Duodenal mucosa (tissue), 2 donors: ENCODE data around the gene HAND1.

ENCODE experiments used
- H3K27ac ChIP-seq: one replicate; pipeline ENCODE4 v1.7.0; 2013; ENCODE audit warnings: low read depth, low read length
- H3K27me3 ChIP-seq, 2 donors: one replicate each; pipeline ENCODE4 v1.7.0; 2013; ENCODE audit warnings: low read length in 2 of 2, control low read depth in 1 of 2; ENCODE audit not compliant: insufficient read depth in 2 of 2, control insufficient read depth in 1 of 2
- H3K36me3 ChIP-seq, 2 donors: one replicate each; pipeline ENCODE4 v1.7.0; 2013; ENCODE audit warnings: low read length in 2 of 2, control low read depth in 1 of 2; ENCODE audit not compliant: insufficient read depth in 2 of 2, control insufficient read depth in 1 of 2
- H3K4me1 ChIP-seq, 2 donors: one replicate each; pipeline ENCODE4 v1.7.0; 2013; ENCODE audit warnings: low read length in 2 of 2, control low read depth in 1 of 2; ENCODE audit not compliant: insufficient read depth in 2 of 2, control insufficient read depth in 1 of 2
- H3K4me3 ChIP-seq, 2 donors: one replicate each; pipeline ENCODE4 v1.7.0; 2013; ENCODE audit warnings: low read length in 2 of 2, low read depth in 1 of 2
- H3K9ac ChIP-seq, 2 donors: one replicate each; pipeline ENCODE4 v1.7.0; 2013; ENCODE audit warnings: low read length in 2 of 2, low read depth in 1 of 2
- H3K9me3 ChIP-seq, 2 donors: one replicate each; pipeline ENCODE4 v1.7.0; 2013; ENCODE audit warnings: low read length in 2 of 2, control low read depth in 1 of 2; ENCODE audit not compliant: control insufficient read depth in 1 of 2

The HAND1 gene

DNA sequence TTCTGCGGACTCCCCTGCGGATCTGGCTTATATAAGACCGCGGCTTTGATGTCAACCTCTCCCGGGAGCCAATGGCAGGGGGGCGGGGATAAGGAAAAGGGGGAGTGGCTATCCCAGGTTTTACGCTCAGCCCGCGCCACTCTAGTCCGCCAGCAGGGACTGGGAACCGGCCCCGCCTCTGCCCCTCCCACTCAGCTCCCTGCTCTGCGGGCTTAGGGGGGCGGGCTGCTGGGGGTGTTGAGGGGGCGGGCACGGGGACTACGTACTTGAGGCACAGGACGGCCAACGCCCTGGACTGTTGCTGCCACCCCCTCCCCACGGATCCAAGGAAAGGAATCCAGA is at the start of gene HAND1:
Gene HAND1, minus strand, starts transcription at position 4 of the 342 bp plus-strand sequence. CDS start 219 bp downstream, outside the sequence.
- Histone ChIP-seq H3K4me3 (peak within 1 kb of the TSS; percentile 5 to 50), H3K27ac (no peak within 1 kb of the TSS)

DNA sequence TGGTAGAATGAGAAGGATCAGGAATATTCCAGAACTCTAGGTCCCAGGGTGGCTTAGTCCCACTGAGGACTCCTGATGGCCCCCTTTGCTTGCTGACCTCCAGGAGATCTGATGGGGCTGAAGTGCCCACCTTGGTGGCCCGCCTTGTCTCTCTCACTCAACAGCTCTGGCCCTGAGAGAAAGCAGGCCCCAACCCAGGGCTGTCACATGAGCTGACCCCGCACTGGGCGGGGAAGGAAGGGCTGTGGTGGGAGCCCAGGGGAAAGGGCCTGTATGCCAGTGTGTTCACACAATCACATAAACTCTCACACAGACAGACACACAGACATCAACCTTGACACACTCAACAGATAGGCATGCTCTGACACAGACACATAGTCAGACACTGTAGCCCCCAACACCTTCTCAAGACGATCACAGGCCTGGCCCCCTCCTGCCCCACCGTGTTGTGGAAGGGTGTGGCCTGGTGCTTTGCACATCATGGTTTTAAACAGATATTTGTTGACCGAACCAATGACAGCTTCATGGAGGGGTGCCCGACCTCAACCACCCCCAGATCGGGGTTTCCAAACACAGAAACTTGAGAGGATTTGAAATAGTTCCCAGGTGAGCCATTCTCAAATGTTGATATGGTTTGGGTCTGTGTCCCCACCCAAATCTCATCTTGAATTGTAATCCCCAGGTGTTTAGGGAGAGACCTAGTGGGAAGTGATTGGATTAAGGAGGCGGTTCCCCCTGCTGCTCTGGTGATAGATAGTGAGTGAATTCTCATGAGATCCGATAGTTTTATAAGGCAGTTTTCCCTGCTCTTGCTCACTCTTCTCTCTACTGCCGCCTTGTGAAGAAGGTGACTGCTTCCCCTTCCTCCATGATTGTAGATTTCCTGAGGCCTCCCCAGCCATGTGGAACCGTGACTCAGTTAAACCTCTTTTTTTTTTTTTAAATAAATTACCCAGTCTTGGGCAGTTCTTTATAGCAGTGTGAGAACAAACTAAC is 48.5 kb upstream of the HAND1 start:
- Histone ChIP-seq H3K4me3 (no peak overlapping the region), H3K36me3 (no peaks in the 10 kb centered on the region), H3K27me3 (peaks cover 7 to 8% of the 10 kb centered on the region in 2 donors), H3K9ac (no peak overlapping the region), H3K27ac (no peak overlapping the region), H3K4me1 (no peaks in the 10 kb centered on the region), H3K9me3 (no peaks in the 10 kb centered on the region)

More for the DNA sequence above, at the start of gene HAND1:
- Histone ChIP-seq H3K4me1 (peaks cover 40 to 47% of the 10 kb centered on the region in 2 donors), H3K9ac (no peak within 1 kb of the TSS), H3K9me3 (no peaks in the 10 kb centered on the region), H3K36me3 (no peaks in the 10 kb centered on the region), H3K27me3 (peaks cover 96 to 98% of the 10 kb centered on the region in 2 donors)

DNA sequence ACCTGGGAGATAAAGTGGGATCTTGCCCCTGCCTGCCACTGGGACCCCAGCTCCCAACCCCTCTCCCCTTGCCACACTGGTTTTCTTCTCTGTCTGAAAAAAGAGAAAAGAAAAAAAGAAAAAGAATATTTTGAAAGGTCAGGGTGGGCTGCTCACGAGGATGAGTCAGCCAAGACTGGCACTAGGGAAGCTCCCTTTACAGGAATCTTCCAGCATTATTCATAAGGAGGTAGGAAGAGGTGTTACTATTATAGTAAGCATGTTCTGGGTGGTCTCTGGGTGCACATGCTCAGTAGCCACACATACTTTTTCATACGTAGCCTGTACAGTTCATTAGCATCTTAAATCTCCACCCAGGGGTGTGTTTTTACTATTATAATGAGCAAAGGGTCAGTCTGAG is 46.8 kb upstream of the HAND1 start:
- peaks cover 14 to 16% of the 10 kb centered on the region in 2 donors for H3K27me3 ChIP-seq

DNA sequence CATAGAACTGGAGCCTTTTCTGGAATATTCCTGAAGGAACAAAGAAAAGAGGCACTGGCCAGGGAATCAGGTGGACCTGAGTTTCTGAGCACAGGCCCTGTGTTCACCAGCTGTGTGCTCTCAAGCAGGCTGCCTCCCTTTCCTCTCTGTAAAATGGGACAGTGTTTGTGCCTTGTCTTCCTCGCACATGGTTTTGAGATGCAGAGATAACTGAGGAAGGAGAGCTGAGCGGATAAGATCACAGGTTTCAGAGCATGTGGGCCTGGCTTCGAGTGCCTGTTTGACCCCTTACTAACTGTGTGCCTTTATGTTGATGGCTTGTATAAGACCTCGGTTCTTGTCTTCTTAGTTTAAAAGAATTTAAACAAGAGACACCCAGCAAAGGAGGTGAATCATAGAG is 46.2 kb upstream of the HAND1 start:
- H3K4me1 ChIP-seq = no peaks in the 10 kb centered on the region
- H3K9me3 ChIP-seq = no peaks in the 10 kb centered on the region
- no peaks in the 10 kb centered on the region for H3K36me3 ChIP-seq
- peaks cover 16 to 18% of the 10 kb centered on the region in 2 donors for H3K27me3 ChIP-seq
- no peak overlapping the region for H3K9ac ChIP-seq
- H3K4me3 ChIP-seq = no peak overlapping the region
- H3K27ac ChIP-seq = no peak overlapping the region

More for the DNA sequence above, 46.8 kb upstream of the HAND1 start:
- H3K9me3 ChIP-seq = no peaks in the 10 kb centered on the region
- H3K27ac ChIP-seq = no peak overlapping the region
- H3K4me1 ChIP-seq = no peaks in the 10 kb centered on the region
- H3K9ac ChIP-seq = no peak overlapping the region
- no peak overlapping the region for H3K4me3 ChIP-seq
- no peaks in the 10 kb centered on the region for H3K36me3 ChIP-seq

DNA sequence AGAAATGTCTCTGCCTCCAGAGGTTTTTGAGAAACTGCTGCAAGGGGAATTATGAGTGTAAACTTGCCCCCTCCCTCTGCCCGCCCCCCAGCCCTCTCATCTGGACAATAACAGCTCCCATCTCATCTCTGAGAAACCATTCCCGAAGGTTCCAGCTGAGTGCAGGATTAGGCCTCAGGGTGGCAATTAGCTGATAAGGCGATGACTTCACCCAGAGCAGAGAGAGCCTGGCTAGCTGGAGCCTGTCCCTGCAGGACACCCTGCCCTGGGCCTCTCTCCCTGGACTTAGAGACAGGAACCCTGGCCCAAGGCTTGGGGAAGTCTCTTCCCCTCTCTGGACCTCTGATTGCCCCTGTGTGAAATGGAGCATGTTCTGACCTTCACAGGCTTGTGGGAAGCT is 45.7 kb upstream of the HAND1 start:
- H3K27ac ChIP-seq = no peak overlapping the region
- no peak overlapping the region for H3K9ac ChIP-seq
- H3K36me3 ChIP-seq = no peaks in the 10 kb centered on the region
- no peaks in the 10 kb centered on the region for H3K9me3 ChIP-seq
- H3K4me3 ChIP-seq = no peak overlapping the region
- peaks cover 16 to 18% of the 10 kb centered on the region in 2 donors for H3K27me3 ChIP-seq
- H3K4me1 ChIP-seq = no peaks in the 10 kb centered on the region

DNA sequence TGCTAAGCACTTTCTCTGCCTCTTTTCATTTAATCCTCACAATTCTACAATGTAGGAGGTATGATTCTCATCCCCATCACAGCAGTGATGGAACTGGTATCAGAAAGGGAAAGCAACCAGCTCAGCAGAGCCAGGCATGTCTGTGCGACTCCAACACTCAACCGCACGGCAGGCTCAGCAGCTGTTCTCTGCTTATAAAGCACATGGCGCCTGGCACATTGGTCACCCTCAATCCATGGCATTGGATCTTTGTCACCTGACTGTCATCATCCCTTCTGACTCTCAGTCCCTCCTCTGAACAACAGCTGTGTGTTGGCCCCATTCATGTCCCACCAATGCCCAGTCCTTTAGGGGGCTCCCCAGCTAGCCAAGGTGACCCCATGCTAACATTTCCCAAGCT is 45.1 kb upstream of the HAND1 start:
- H3K9me3 ChIP-seq = no peaks in the 10 kb centered on the region
- H3K9ac ChIP-seq = no peak overlapping the region
- peaks cover 16 to 18% of the 10 kb centered on the region in 2 donors for H3K27me3 ChIP-seq
- no peaks in the 10 kb centered on the region for H3K36me3 ChIP-seq
- H3K4me3 ChIP-seq = no peak overlapping the region
- H3K27ac ChIP-seq = no peak overlapping the region
- H3K4me1 ChIP-seq = no peaks in the 10 kb centered on the region

DNA sequence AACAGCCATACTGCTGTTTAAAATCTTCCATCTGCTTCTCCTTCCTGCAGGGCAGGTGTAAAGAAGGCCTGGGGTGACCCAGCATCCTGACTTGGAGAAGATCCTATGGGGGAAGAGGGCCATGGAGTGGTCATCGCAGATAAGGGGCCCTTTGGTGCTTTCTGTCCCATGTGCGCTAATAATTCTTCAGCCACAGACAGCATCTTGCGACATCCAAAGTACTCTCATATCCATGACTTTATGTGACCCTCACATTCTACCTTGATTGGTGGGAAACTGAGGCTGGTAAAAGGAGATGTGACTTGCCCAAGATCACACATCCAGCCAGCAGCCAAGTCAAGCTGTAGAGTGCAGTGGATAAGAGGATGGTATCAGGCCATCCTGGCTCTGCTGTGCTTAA is 44.3 kb upstream of the HAND1 start:
- H3K4me3 ChIP-seq = no peak overlapping the region
- no peak overlapping the region for H3K9ac ChIP-seq
- no peaks in the 10 kb centered on the region for H3K9me3 ChIP-seq
- H3K4me1 ChIP-seq = no peaks in the 10 kb centered on the region
- H3K36me3 ChIP-seq = no peaks in the 10 kb centered on the region
- H3K27me3 ChIP-seq = peaks cover 11 to 16% of the 10 kb centered on the region in 2 donors
- no peak overlapping the region for H3K27ac ChIP-seq

DNA sequence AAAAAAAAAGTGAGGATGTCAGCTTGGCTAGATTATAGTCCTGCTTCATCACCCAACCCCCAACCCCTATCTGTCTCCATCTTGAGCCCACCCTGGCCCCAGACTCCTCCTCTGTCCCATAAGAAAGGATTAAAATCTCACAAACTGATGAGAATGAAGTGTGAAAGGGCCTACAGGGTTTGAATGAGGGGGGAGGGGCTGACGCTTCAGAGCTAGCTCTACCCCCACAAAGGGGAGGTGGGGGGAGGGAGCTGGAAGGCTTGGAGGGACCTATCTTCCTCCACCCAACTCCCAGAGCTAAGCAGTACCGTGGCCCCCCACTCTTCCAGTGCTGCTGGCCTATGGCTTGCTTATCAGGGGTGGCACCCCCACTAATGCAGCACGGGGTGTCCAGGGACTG is 43.7 kb upstream of the HAND1 start:
- Histone ChIP-seq H3K27ac (no peak overlapping the region), H3K4me1 (no peaks in the 10 kb centered on the region), H3K4me3 (no peak overlapping the region), H3K9ac (no peak overlapping the region), H3K27me3 (peaks cover 11 to 16% of the 10 kb centered on the region in 2 donors), H3K9me3 (no peaks in the 10 kb centered on the region), H3K36me3 (no peaks in the 10 kb centered on the region)

DNA sequence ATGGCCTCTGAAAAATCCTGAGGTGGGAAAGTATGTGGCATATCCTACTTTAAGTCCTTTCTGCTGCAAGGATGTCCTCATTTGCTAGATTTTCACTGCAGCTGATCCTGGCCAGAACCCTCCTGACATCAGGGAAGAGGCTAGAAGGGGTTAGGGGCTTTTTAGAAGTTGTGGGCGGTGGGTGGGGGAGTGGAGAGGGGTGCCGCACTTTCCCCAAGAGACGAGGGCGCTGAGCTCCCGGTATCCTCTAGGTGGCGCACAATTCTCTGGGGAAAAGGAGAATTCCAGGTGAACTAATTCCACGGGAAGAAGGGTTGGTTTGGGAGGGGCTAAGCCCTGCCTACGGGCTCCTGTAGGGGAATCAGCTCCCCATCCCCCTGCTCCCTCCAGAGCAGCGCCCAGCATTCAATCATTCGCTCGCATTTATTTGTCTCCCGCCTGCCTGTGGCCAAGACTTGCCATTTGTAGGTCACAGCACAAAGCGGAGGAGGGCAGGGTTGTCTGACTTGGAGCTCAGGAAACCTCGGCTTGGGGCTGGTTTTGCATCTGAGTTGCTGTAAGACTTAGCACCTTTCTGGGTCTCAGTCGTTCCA is 42.9 kb upstream of the HAND1 start:
- no peak overlapping the region for H3K9ac ChIP-seq
- no peak overlapping the region for H3K4me3 ChIP-seq
- H3K9me3 ChIP-seq = no peaks in the 10 kb centered on the region
- peaks cover 11 to 16% of the 10 kb centered on the region in 2 donors for H3K27me3 ChIP-seq
- no peak overlapping the region for H3K27ac ChIP-seq
- no peaks in the 10 kb centered on the region for H3K36me3 ChIP-seq
- H3K4me1 ChIP-seq = no peaks in the 10 kb centered on the region

DNA sequence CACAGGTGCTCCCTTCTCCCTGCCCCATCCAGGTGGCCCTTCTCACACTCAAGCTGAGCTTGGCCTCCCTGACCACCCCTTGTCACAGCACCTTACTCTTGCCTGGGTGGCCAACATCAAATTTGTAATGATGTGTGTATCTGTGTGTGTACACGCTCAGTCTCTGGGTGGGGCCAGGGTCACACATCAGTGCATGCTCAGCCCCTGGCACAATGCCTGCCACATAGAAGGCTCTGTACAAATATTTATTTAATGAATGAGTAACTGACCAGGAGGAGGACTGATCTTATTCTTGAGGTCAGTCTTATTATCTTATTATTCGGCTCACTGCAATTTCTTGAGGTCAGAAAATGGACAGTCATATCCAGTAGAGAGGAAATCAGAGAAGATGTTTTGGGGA is 41.3 kb upstream of the HAND1 start:
- Histone ChIP-seq H3K4me1 (no peaks in the 10 kb centered on the region), H3K27ac (no peak overlapping the region), H3K9ac (no peak overlapping the region), H3K4me3 (no peak overlapping the region), H3K36me3 (no peaks in the 10 kb centered on the region), H3K9me3 (no peaks in the 10 kb centered on the region), H3K27me3 (peaks cover 15 to 16% of the 10 kb centered on the region in 2 donors)
